Left ventricle myocardium superior (tissue), 1 donor: ENCODE measurements around the gene PNLIPRP1. TPM values are rescaled to one million over a fixed set of nuclear protein-coding genes. Genes with fewer than 3 reads are reported as not detected.

ENCODE experiments used
- ATAC-seq: fragments of 200-7000 bp; cut with Tn5 transposase; one replicate; pipeline ENCODE4 v1.9.1; 2020; ENCODE audit warnings: mild to moderate bottlenecking, moderate library complexity
- DNase-seq: peaks from one replicate; pipeline ENCODE4 v3.0.0-alpha.2; 2020
- intact Hi-C: fragments of 100-400 bp; cut with micrococcal nuclease; formaldehyde crosslinking; loops from one replicate; pipeline ENCODE4 v1.11.0; 2022
- long read RNA-seq: library from polyadenylated mRNA; unstranded; transcript quantifications from one replicate; pipeline ENCODE4 v2.0.0, GENCODE V29; 2021
- total RNA-seq: library from RNA; stranded (reverse); fragmentation: NEBNext Ultra II Directional; extraction: Animal tissue kit (Norgen Biotek cat#: 25700); gene quantifications from one replicate; pipeline ENCODE4 v1.2.1, GENCODE V29; 2021
- donor health status: DM: no; HTN: yes; CAD: no; lungs with severe emphysema.

PNLIPRP1 gene
- total RNA-seq: not detected
- long read RNA-seq: 0 reads

GRCh38 chr10:116590590-116591444, at the start of gene PNLIPRP1:
Gene PNLIPRP1, plus strand, starts transcription at chr10:116590959. Its CDS starts 171 bp downstream, at chr10:116591130.
- DNase-seq: no peak
- ATAC-seq: no peak
- intact Hi-C loops: no loop called here

GRCh38 chr10:116542007-116542677, 48.6 kb upstream of the PNLIPRP1 start:
- intact Hi-C loops: no loop called here
- DNase-seq (no peak), ATAC-seq (no peak)

GRCh38 chr10:116545122-116545521, 45.6 kb upstream of the PNLIPRP1 start:
- ATAC-seq: no peak
- intact Hi-C loops: no loop called here
- no peak for DNase-seq

- no peak for DNase-seq
- no peak for ATAC-seq
Observed at GRCh38 chr10:116545756-116546155, 45.0 kb upstream of the PNLIPRP1 start, which contains the start of gene PNLIP. Gene PNLIP, plus strand, starts transcription at chr10:116545931. Its CDS starts 162 bp downstream, at chr10:116546093.

GRCh38 chr10:116548301-116548700, 42.5 kb upstream of the PNLIPRP1 start:
- intact Hi-C loops: no loop called here
- ATAC-seq (no peak), DNase-seq (no peak)

More at GRCh38 chr10:116545756-116546155, 45.0 kb upstream of the PNLIPRP1 start, which contains the start of gene PNLIP:
- intact Hi-C loops: no loop called here

- intact Hi-C loops: no loop called here
Observed at GRCh38 chr10:116553378-116553980, 37.3 kb upstream of the PNLIPRP1 start.

GRCh38 chr10:116554628-116555027, 36.1 kb upstream of the PNLIPRP1 start:
- ATAC-seq (no peak), DNase-seq (no peak)
- intact Hi-C loops: no loop called here

More at GRCh38 chr10:116553378-116553980, 37.3 kb upstream of the PNLIPRP1 start:
- ATAC-seq (no peak), DNase-seq (no peak)

- no peak for ATAC-seq
Observed at GRCh38 chr10:116555880-116556279, 34.9 kb upstream of the PNLIPRP1 start.

GRCh38 chr10:116557305-116557880, 33.4 kb upstream of the PNLIPRP1 start:
- no peak for DNase-seq
- ATAC-seq: no peak
- intact Hi-C loops: no loop called here

More at GRCh38 chr10:116555880-116556279, 34.9 kb upstream of the PNLIPRP1 start:
- intact Hi-C loops: no loop called here
- DNase-seq: no peak

- no peak for ATAC-seq
- intact Hi-C loops: no loop called here
Observed at GRCh38 chr10:116565534-116565933, 25.2 kb upstream of the PNLIPRP1 start.

GRCh38 chr10:116566932-116567331, 23.8 kb upstream of the PNLIPRP1 start:
- no peak for DNase-seq
- ATAC-seq: no peak
- intact Hi-C loops: no loop called here

More at GRCh38 chr10:116565534-116565933, 25.2 kb upstream of the PNLIPRP1 start:
- DNase-seq: no peak

- intact Hi-C loops: no loop called here
- no peak for DNase-seq
- no peak for ATAC-seq
Observed at GRCh38 chr10:116567335-116567734, 23.4 kb upstream of the PNLIPRP1 start.

- intact Hi-C loops: no loop called here
- DNase-seq: no peak
- ATAC-seq: no peak
Observed at GRCh38 chr10:116574797-116575196, 16.0 kb upstream of the PNLIPRP1 start.

GRCh38 chr10:116587878-116588591, 2.7 kb upstream of the PNLIPRP1 start:
- intact Hi-C loops: no loop called here
- no peak for ATAC-seq
- no peak for DNase-seq

- no peak for DNase-seq
- ATAC-seq: no peak
- intact Hi-C loops: no loop called here
Observed at GRCh38 chr10:116588995-116589394, 1.8 kb upstream of the PNLIPRP1 start.

- ATAC-seq (no peak), DNase-seq (no peak)
- intact Hi-C loops: no loop called here
Observed at GRCh38 chr10:116589926-116590325, 833 bp upstream of the PNLIPRP1 start.

- intact Hi-C loops: no loop called here
- no peak for DNase-seq
- ATAC-seq: no peak
Observed at GRCh38 chr10:116593139-116593740, 2.5 kb downstream of the PNLIPRP1 start.

- intact Hi-C loops: no loop called here
- DNase-seq (no peak), ATAC-seq (no peak)
Observed at GRCh38 chr10:116594525-116595035, 3.8 kb downstream of the PNLIPRP1 start.
